ENCODE results near the gene SLC17A7.

The SLC17A7 gene

DNA sequence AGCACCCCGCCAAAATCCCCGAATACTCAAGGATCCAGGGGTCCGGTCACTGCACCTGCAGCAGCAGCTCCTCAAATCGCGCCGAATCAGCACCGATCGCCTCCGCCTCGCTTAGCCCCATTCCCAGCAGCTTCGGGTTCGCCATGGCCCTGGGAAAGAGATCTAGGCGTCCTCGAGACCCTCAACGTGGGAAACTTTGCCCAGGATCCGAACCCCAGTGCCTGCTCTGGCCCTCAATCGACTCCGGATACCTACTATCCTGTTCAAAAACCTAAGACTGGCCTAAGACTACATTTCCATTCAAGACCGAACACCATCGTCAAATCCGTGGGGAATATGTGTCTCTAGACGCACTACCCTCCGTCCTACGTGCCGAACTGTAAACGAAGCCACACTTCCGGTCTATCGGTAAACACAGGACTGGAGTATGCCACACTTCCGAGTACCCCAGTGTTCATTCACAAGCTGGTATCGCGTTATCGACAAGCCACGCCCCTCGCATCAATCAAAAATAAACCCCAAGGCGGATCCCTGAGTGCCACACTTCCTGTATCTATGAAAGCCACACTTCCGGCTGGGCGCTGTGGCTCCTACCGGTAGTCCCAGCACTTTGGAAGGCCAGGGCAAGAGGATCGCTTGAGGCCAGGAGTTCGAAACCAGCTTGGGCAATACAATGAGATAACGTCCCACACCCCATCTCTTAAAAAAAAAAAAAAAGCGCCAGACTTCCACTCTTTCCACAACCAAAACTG is 10.3 kb upstream of the SLC17A7 start, which contains the start of gene PIH1D1 (continued):
- TF ChIP-seq, protein P1, sequence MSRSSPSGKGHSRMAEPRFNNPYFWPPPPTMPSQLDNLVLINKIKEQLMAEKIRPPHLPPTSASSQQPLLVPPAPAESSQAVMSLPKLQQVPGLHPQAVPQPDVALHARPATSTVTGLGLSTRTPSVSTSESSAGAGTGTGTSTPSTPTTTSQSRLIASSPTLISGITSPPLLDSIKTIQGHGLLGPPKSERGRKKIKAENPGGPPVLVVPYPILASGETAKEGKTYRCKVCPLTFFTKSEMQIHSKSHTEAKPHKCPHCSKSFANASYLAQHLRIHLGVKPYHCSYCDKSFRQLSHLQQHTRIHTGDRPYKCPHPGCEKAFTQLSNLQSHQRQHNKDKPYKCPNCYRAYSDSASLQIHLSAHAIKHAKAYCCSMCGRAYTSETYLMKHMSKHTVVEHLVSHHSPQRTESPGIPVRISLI (tag by site-specific recombination; IDR thresholded peaks at IDR 0.05): no peak
- TF ChIP-seq ZNF629 (tag by site-specific recombination; IDR thresholded peaks at IDR 0.05) (peak; percentile 82), GFI1B (tag by site-specific recombination; IDR thresholded peaks at IDR 0.05) (no peak), GLI4 (tag by site-specific recombination; IDR thresholded peaks at IDR 0.05) (no peak), ZNF202 (tag by site-specific recombination; IDR thresholded peaks at IDR 0.05; ENCODE audit: borderline replicate concordance) (no peak), ZNF223 (tag by site-specific recombination; IDR thresholded peaks at IDR 0.05) (no peak), ZNF341 (tag by site-specific recombination; IDR thresholded peaks at IDR 0.05; ENCODE audit: low read depth) (no peak), ZNF530 (tag by site-specific recombination; IDR thresholded peaks at IDR 0.05; ENCODE audit: low read depth) (no peak), ZNF391 (tag by site-specific recombination; IDR thresholded peaks at IDR 0.05; ENCODE audit: borderline replicate concordance, low read depth) (no peak), ZNF626 (tag by site-specific recombination; IDR thresholded peaks at IDR 0.05) (no peak), MZF1 (tag by site-specific recombination; IDR thresholded peaks at IDR 0.05; ENCODE audit: borderline replicate concordance) (no peak), ZNF16 (tag by site-specific recombination; IDR thresholded peaks at IDR 0.05; ENCODE audit: low read depth) (no peak), HOXC10 (CRISPR knock-in tag; IDR thresholded peaks at IDR 0.05) (peak; percentile 98), ZNF37A (tag by site-specific recombination; IDR thresholded peaks at IDR 0.05) (no peak), ZNF660 (tag by site-specific recombination; IDR thresholded peaks at IDR 0.05) (no peak), ZNF426 (tag by site-specific recombination; IDR thresholded peaks at IDR 0.05) (no peak), ZNF394 (tag by site-specific recombination; IDR thresholded peaks at IDR 0.05; ENCODE audit: borderline replicate concordance) (0 out of 2 replicates have a peak, but pooled peaks have one; percentile 33), ZBTB48 (tag by site-specific recombination; IDR thresholded peaks at IDR 0.05) (no peak), ZNF777 (tag by site-specific recombination; IDR thresholded peaks at IDR 0.05; ENCODE audit: borderline replicate concordance) (no peak), ZNF184 (tag by site-specific recombination; IDR thresholded peaks at IDR 0.05) (no peak), ZNF623 (tag by site-specific recombination; IDR thresholded peaks at IDR 0.05) (no peak)
- TF ChIP-seq, protein P2, sequence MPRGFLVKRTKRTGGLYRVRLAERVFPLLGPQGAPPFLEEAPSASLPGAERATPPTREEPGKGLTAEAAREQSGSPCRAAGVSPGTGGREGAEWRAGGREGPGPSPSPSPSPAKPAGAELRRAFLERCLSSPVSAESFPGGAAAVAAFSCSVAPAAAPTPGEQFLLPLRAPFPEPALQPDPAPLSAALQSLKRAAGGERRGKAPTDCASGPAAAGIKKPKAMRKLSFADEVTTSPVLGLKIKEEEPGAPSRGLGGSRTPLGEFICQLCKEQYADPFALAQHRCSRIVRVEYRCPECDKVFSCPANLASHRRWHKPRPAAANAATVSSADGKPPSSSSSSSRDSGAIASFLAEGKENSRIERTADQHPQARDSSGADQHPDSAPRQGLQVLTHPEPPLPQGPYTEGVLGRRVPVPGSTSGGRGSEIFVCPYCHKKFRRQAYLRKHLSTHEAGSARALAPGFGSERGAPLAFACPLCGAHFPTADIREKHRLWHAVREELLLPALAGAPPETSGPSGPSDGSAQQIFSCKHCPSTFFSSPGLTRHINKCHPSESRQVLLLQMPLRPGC (tag by site-specific recombination; IDR thresholded peaks at IDR 0.05): no peak
- TF ChIP-seq, protein P3, sequence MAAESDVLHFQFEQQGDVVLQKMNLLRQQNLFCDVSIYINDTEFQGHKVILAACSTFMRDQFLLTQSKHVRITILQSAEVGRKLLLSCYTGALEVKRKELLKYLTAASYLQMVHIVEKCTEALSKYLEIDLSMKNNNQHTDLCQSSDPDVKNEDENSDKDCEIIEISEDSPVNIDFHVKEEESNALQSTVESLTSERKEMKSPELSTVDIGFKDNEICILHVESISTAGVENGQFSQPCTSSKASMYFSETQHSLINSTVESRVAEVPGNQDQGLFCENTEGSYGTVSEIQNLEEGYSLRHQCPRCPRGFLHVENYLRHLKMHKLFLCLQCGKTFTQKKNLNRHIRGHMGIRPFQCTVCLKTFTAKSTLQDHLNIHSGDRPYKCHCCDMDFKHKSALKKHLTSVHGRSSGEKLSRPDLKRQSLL (tag by site-specific recombination; IDR thresholded peaks at IDR 0.05): no peak
- TF ChIP-seq, protein P4, sequence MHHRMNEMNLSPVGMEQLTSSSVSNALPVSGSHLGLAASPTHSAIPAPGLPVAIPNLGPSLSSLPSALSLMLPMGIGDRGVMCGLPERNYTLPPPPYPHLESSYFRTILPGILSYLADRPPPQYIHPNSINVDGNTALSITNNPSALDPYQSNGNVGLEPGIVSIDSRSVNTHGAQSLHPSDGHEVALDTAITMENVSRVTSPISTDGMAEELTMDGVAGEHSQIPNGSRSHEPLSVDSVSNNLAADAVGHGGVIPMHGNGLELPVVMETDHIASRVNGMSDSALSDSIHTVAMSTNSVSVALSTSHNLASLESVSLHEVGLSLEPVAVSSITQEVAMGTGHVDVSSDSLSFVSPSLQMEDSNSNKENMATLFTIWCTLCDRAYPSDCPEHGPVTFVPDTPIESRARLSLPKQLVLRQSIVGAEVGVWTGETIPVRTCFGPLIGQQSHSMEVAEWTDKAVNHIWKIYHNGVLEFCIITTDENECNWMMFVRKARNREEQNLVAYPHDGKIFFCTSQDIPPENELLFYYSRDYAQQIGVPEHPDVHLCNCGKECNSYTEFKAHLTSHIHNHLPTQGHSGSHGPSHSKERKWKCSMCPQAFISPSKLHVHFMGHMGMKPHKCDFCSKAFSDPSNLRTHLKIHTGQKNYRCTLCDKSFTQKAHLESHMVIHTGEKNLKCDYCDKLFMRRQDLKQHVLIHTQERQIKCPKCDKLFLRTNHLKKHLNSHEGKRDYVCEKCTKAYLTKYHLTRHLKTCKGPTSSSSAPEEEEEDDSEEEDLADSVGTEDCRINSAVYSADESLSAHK (tag by site-specific recombination; IDR thresholded peaks at IDR 0.05): no peak
- TF ChIP-seq, protein P5, sequence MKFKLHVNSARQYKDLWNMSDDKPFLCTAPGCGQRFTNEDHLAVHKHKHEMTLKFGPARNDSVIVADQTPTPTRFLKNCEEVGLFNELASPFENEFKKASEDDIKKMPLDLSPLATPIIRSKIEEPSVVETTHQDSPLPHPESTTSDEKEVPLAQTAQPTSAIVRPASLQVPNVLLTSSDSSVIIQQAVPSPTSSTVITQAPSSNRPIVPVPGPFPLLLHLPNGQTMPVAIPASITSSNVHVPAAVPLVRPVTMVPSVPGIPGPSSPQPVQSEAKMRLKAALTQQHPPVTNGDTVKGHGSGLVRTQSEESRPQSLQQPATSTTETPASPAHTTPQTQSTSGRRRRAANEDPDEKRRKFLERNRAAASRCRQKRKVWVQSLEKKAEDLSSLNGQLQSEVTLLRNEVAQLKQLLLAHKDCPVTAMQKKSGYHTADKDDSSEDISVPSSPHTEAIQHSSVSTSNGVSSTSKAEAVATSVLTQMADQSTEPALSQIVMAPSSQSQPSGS (tag by site-specific recombination; IDR thresholded peaks at IDR 0.05; ENCODE audit: low read depth): no peak
- TF ChIP-seq, protein P6, sequence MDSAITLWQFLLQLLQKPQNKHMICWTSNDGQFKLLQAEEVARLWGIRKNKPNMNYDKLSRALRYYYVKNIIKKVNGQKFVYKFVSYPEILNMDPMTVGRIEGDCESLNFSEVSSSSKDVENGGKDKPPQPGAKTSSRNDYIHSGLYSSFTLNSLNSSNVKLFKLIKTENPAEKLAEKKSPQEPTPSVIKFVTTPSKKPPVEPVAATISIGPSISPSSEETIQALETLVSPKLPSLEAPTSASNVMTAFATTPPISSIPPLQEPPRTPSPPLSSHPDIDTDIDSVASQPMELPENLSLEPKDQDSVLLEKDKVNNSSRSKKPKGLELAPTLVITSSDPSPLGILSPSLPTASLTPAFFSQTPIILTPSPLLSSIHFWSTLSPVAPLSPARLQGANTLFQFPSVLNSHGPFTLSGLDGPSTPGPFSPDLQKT (IDR thresholded peaks at IDR 0.05; ENCODE audit: borderline replicate concordance, low read depth, low read length): no peak
- TF ChIP-seq, protein P7, sequence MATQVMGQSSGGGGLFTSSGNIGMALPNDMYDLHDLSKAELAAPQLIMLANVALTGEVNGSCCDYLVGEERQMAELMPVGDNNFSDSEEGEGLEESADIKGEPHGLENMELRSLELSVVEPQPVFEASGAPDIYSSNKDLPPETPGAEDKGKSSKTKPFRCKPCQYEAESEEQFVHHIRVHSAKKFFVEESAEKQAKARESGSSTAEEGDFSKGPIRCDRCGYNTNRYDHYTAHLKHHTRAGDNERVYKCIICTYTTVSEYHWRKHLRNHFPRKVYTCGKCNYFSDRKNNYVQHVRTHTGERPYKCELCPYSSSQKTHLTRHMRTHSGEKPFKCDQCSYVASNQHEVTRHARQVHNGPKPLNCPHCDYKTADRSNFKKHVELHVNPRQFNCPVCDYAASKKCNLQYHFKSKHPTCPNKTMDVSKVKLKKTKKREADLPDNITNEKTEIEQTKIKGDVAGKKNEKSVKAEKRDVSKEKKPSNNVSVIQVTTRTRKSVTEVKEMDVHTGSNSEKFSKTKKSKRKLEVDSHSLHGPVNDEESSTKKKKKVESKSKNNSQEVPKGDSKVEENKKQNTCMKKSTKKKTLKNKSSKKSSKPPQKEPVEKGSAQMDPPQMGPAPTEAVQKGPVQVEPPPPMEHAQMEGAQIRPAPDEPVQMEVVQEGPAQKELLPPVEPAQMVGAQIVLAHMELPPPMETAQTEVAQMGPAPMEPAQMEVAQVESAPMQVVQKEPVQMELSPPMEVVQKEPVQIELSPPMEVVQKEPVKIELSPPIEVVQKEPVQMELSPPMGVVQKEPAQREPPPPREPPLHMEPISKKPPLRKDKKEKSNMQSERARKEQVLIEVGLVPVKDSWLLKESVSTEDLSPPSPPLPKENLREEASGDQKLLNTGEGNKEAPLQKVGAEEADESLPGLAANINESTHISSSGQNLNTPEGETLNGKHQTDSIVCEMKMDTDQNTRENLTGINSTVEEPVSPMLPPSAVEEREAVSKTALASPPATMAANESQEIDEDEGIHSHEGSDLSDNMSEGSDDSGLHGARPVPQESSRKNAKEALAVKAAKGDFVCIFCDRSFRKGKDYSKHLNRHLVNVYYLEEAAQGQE (tag by site-specific recombination; IDR thresholded peaks at IDR 0.05): no peak

Measured in HEK293 (cell line).